ENCODE data around the gene AGBL1. TPM values are rescaled to one million over a fixed set of nuclear protein-coding genes. Genes with fewer than 3 reads are reported as not detected.

AGBL1 gene
- total RNA-seq, 1 donor from 2014 or later: not detected

GRCh38 chr15:86634146-86634545, 554.5 kb downstream of the AGBL1 start:
- intact Hi-C loops (cut with DNase I): no loop called here
- ATAC-seq (ENCODE audit: poor library complexity) (no peak), DNase-seq (no peak)

- intact Hi-C loops (cut with DNase I): no loop called here
- DNase-seq: no peak
- no peak for ATAC-seq (ENCODE audit: poor library complexity)
These were observed 555.4 kb downstream of the AGBL1 start for GRCh38 chr15:86634992-86635638.

- ATAC-seq (ENCODE audit: poor library complexity) (no peak), DNase-seq (no peak)
- intact Hi-C loops (cut with DNase I): no loop called here
These were observed 564.7 kb downstream of the AGBL1 start for GRCh38 chr15:86644339-86644738.

GRCh38 chr15:86645925-86646500, 566.3 kb downstream of the AGBL1 start:
- intact Hi-C loops (cut with DNase I): no loop called here
- ATAC-seq (ENCODE audit: poor library complexity) (no peak), DNase-seq (no peak)

- intact Hi-C loops (cut with DNase I): no loop called here
- ATAC-seq (ENCODE audit: poor library complexity): no peak
These were observed 568.3 kb downstream of the AGBL1 start for GRCh38 chr15:86647810-86648440.

GRCh38 chr15:86649277-86649676, 569.6 kb downstream of the AGBL1 start:
- DNase-seq (no peak), ATAC-seq (ENCODE audit: poor library complexity) (no peak)
- intact Hi-C loops (cut with DNase I): no loop called here

More at GRCh38 chr15:86647810-86648440, 568.3 kb downstream of the AGBL1 start:
- DNase-seq: no peak

GRCh38 chr15:86650094-86650493, 570.4 kb downstream of the AGBL1 start:
- DNase-seq (no peak), ATAC-seq (ENCODE audit: poor library complexity) (no peak)
- intact Hi-C loops (cut with DNase I): no loop called here

- no peak for DNase-seq
- intact Hi-C loops (cut with DNase I): no loop called here
- no peak for ATAC-seq (ENCODE audit: poor library complexity)
These were observed 573.9 kb downstream of the AGBL1 start for GRCh38 chr15:86653344-86654197.

- intact Hi-C loops (cut with DNase I): no loop called here
- no peak for DNase-seq
- no peak for ATAC-seq (ENCODE audit: poor library complexity)
These were observed 574.8 kb downstream of the AGBL1 start for GRCh38 chr15:86654501-86654900.

GRCh38 chr15:86657305-86657704, 577.6 kb downstream of the AGBL1 start:
- no peak for ATAC-seq (ENCODE audit: poor library complexity)

GRCh38 chr15:86659724-86660411, 580.2 kb downstream of the AGBL1 start:
- intact Hi-C loops (cut with DNase I): no loop called here
- ATAC-seq (ENCODE audit: poor library complexity) (no peak), DNase-seq (no peak)

More at GRCh38 chr15:86657305-86657704, 577.6 kb downstream of the AGBL1 start:
- intact Hi-C loops (cut with DNase I): no loop called here
- DNase-seq: no peak

- no peak for DNase-seq
- intact Hi-C loops (cut with DNase I): no loop called here
- no peak for ATAC-seq (ENCODE audit: poor library complexity)
These were observed 581.9 kb downstream of the AGBL1 start for GRCh38 chr15:86661580-86661979.

- DNase-seq (no peak), ATAC-seq (ENCODE audit: poor library complexity) (no peak)
- intact Hi-C loops (cut with DNase I): no loop called here
These were observed 583.6 kb downstream of the AGBL1 start for GRCh38 chr15:86663304-86663703.

GRCh38 chr15:86663979-86664378, 584.3 kb downstream of the AGBL1 start:
- DNase-seq: no peak
- no peak for ATAC-seq (ENCODE audit: poor library complexity)
- intact Hi-C loops (cut with DNase I): no loop called here

GRCh38 chr15:86664581-86664980, 584.9 kb downstream of the AGBL1 start:
- intact Hi-C loops (cut with DNase I): no loop called here
- ATAC-seq (ENCODE audit: poor library complexity): no peak
- no peak for DNase-seq

GRCh38 chr15:86676002-86676401, 596.3 kb downstream of the AGBL1 start:
- DNase-seq: no peak
- intact Hi-C loops (cut with DNase I): no loop called here
- ATAC-seq (ENCODE audit: poor library complexity): no peak

GRCh38 chr15:86677278-86677677, 597.6 kb downstream of the AGBL1 start:
- intact Hi-C loops (cut with DNase I): no loop called here
- DNase-seq (no peak), ATAC-seq (ENCODE audit: poor library complexity) (no peak)

- intact Hi-C loops (cut with DNase I): no loop called here
- no peak for ATAC-seq (ENCODE audit: poor library complexity)
- DNase-seq: no peak
These were observed 605.6 kb downstream of the AGBL1 start for GRCh38 chr15:86685263-86685662.

GRCh38 chr15:86689006-86689405, 609.3 kb downstream of the AGBL1 start:
- DNase-seq (no peak), ATAC-seq (ENCODE audit: poor library complexity) (no peak)
- intact Hi-C loops (cut with DNase I): no loop called here

Data from Right ventricle myocardium superior (tissue), 1 donor.